H1 (cell line): ENCODE measurements around the gene CEACAM21. TPM values are rescaled to one million over a fixed set of nuclear protein-coding genes. Genes with fewer than 3 reads are reported as not detected.

Experiments used
- CTCF ChIA-PET: fragments of 300-600 bp; sonication (Branson Sonifier 250); formaldehyde crosslinking; loops from one replicate; lab custom pipeline; 2021; ENCODE audit not compliant: partially characterized antibody; lab: Charles Lee
- POLR2A ChIA-PET: fragments of 300-600 bp; sonication (Branson Sonifier 250); formaldehyde crosslinking; loops from one replicate; lab custom pipeline; 2021; ENCODE audit warnings: inconsistent platforms; ENCODE audit not compliant: partially characterized antibody; lab: Charles Lee
- DNase-seq, 2 experiments: peaks; one replicate each; pipeline versions ENCODE4 v3.0.0 to v3.0.0-alpha.2; 2010 to 2022; ENCODE audit warnings: low spot score in 2 of 2, low read depth in 1 of 2, mixed read lengths in 1 of 2
- FAIRE-seq: peaks from 2 replicates; lab custom pipeline; 2011; peaks lifted over from hg19 to GRCh38; lab: Jason Lieb, UNC
- H2AFZ ChIP-seq: 2 replicates; pipeline ENCODE4 v1.8.1; 2012; ENCODE audit warnings: low read length, inconsistent platforms
- H2AK5ac ChIP-seq: 2 replicates; pipeline ENCODE4 v1.6.1; 2013; ENCODE audit warnings: low read depth, low read length
- H2BK120ac ChIP-seq: replicated peaks from 2 replicates; pipeline ENCODE3; 2013; ENCODE audit warnings: low read depth, low read length, inconsistent platforms
- H2BK12ac ChIP-seq: 2 replicates; pipeline ENCODE4 v1.6.1; 2013; ENCODE audit warnings: low read depth, low read length
- H2BK15ac ChIP-seq: 2 replicates; pipeline ENCODE4 v1.6.1; 2013; ENCODE audit warnings: low read length
- H2BK20ac ChIP-seq: 2 replicates; pipeline ENCODE4 v1.6.1; 2013; ENCODE audit warnings: low read length
- H2BK5ac ChIP-seq: 2 replicates; pipeline ENCODE4 v1.6.1; 2013; ENCODE audit warnings: low read depth, low read length
- H3K14ac ChIP-seq: 2 replicates; pipeline ENCODE4 v1.6.1; 2013; ENCODE audit warnings: inconsistent platforms; ENCODE audit not compliant: insufficient read length
- H3K18ac ChIP-seq: 2 replicates; pipeline ENCODE4 v1.6.1; 2013; ENCODE audit warnings: low read length; ENCODE audit errors: extremely low read depth
- H3K23ac ChIP-seq: 2 replicates; pipeline ENCODE4 v1.6.1; 2013; ENCODE audit warnings: inconsistent platforms; ENCODE audit not compliant: insufficient read length
- H3K23me2 ChIP-seq: 2 replicates; pipeline ENCODE4 v1.6.1; 2013; ENCODE audit warnings: low read depth, low read length
- H3K27ac ChIP-seq: 2 replicates; pipeline ENCODE4 v1.6.1; 2011; ENCODE audit warnings: low read depth, low read length, inconsistent platforms
- H3K27me3 ChIP-seq, 4 experiments: replicated peaks in 1 of 4; 1 replicate in 1 of 4; 2 replicates in 3 of 4; pipeline versions ENCODE4 v1.6.1 to v1.8.1; 2011 to 2013; ENCODE audit warnings: low read length in 3 of 4, mild to moderate bottlenecking in 3 of 4, inconsistent platforms in 2 of 4, mixed read lengths in 2 of 4, moderate library complexity in 1 of 4; ENCODE audit not compliant: control insufficient read depth in 3 of 4, insufficient read depth in 3 of 4; ENCODE audit errors: extremely low read depth in 1 of 4
- H3K36me3 ChIP-seq, 4 experiments: 2 replicates each; pipeline versions ENCODE4 v1.6.1 to v1.8.1; 2011 to 2013; ENCODE audit warnings: mild to moderate bottlenecking in 4 of 4, low read length in 3 of 4, moderate library complexity in 2 of 4, control low read depth in 1 of 4, inconsistent platforms in 1 of 4; ENCODE audit not compliant: insufficient read depth in 4 of 4, control insufficient read depth in 2 of 4
- H3K4ac ChIP-seq: replicated peaks from 2 replicates; pipeline ENCODE3; 2013; ENCODE audit warnings: low read length, low read depth, mixed read lengths, inconsistent platforms; ENCODE audit not compliant: insufficient read length
- H3K4me1 ChIP-seq, 4 experiments: replicated peaks in 1 of 4; 1 replicate in 1 of 4; 2 replicates in 3 of 4; pipeline versions ENCODE4 v1.6.1 to v1.8.1; 2011 to 2013; ENCODE audit warnings: low read length in 3 of 4, inconsistent platforms in 2 of 4, mixed read lengths in 1 of 4; ENCODE audit not compliant: insufficient read depth in 4 of 4, control insufficient read depth in 3 of 4
- H3K4me2 ChIP-seq, 2 experiments: 2 replicates each; pipeline versions ENCODE4 v1.6.1 to v1.8.1; 2011 to 2013; ENCODE audit warnings: low read depth in 2 of 2, low read length in 2 of 2, control low read depth in 1 of 2, inconsistent platforms in 1 of 2, mild to moderate bottlenecking in 1 of 2; ENCODE audit not compliant: insufficient read depth in 1 of 2
- H3K4me3 ChIP-seq, 4 experiments: fragments of 200-600, 300-600 bp in 1 of 4; sonication (generic), shearing (Covaris generic), sonication (Bioruptor Twin) in 1 of 4; 2 replicates each; pipeline versions ENCODE4 v1.5.1 to v1.8.1; 2011 to 2016; ENCODE audit warnings: low read length in 4 of 4, low read depth in 3 of 4, control low read depth in 2 of 4, inconsistent platforms in 2 of 4, mild to moderate bottlenecking in 2 of 4, mixed read lengths in 1 of 4, moderate library complexity in 1 of 4; ENCODE audit not compliant: insufficient read depth in 2 of 4; ENCODE audit errors: extremely low read depth in 1 of 4
- H3K56ac ChIP-seq: replicated peaks from 2 replicates; pipeline ENCODE3; 2013; ENCODE audit warnings: low read depth, mild to moderate bottlenecking, mixed read lengths, low read length, inconsistent platforms; ENCODE audit not compliant: insufficient read length
- H3K79me1 ChIP-seq: 2 replicates; pipeline ENCODE4 v1.6.1; 2013; ENCODE audit warnings: low read depth, low read length, control low read depth
- H3K79me2 ChIP-seq, 2 experiments: 2 replicates each; pipeline versions ENCODE4 v1.6.1 to v1.8.1; 2012 to 2013; ENCODE audit warnings: low read length in 2 of 2, mild to moderate bottlenecking in 2 of 2, inconsistent platforms in 1 of 2; ENCODE audit not compliant: insufficient read depth in 2 of 2, control insufficient read depth in 1 of 2
- H3K9ac ChIP-seq, 4 experiments: replicated peaks in 1 of 4; 1 replicate in 1 of 4; 2 replicates in 3 of 4; pipeline versions ENCODE4 v1.6.1 to v1.8.1; 2011 to 2013; ENCODE audit warnings: low read depth in 3 of 4, low read length in 3 of 4, control low read depth in 2 of 4, mild to moderate bottlenecking in 2 of 4, moderate library complexity in 2 of 4, inconsistent platforms in 1 of 4; ENCODE audit errors: extremely low read depth in 1 of 4
- H3K9me3 ChIP-seq, 2 experiments: 2 replicates each; pipeline versions ENCODE4 v1.6.1 to v1.8.1; 2012 to 2013; ENCODE audit warnings: mild to moderate bottlenecking in 2 of 2, moderate library complexity in 2 of 2, control low read depth in 1 of 2, inconsistent platforms in 1 of 2, low read depth in 1 of 2, low read length in 1 of 2, mixed read lengths in 1 of 2; ENCODE audit not compliant: insufficient read depth in 2 of 2
- H4K20me1 ChIP-seq, 2 experiments: replicated peaks in 1 of 2; 2 replicates each; pipeline versions ENCODE3 to v1.8.1; 2011 to 2013; ENCODE audit warnings: inconsistent platforms in 2 of 2, low read length in 2 of 2, mild to moderate bottlenecking in 1 of 2; ENCODE audit not compliant: insufficient read depth in 2 of 2, control insufficient read depth in 1 of 2
- H4K5ac ChIP-seq: 2 replicates; pipeline ENCODE4 v1.6.1; 2013; ENCODE audit warnings: low read length, low read depth, mixed read lengths, inconsistent platforms; ENCODE audit not compliant: insufficient read length
- H4K8ac ChIP-seq: 2 replicates; pipeline ENCODE4 v1.8.0; 2013; ENCODE audit warnings: mild to moderate bottlenecking, moderate library complexity, low read length, inconsistent platforms; ENCODE audit not compliant: insufficient read depth; ENCODE audit errors: extremely low read depth
- H4K91ac ChIP-seq: replicated peaks from 2 replicates; pipeline ENCODE3; 2013; ENCODE audit warnings: low read length, mixed read lengths, inconsistent platforms; ENCODE audit not compliant: insufficient read length
- CBX8 ChIP-seq: fragments of 300-800, 300-1000 bp; sonication (generic); IDR thresholded peaks from 2 replicates; pipeline ENCODE4 v1.7.1; 2016; ENCODE audit warnings: low read depth, low read length, borderline replicate concordance
- JUND ChIP-seq: IDR thresholded peaks from 2 replicates; pipeline ENCODE4 v1.6.1; 2011; ENCODE audit warnings: mild to moderate bottlenecking, improper control_type of control experiment, low read length
- KDM1A ChIP-seq: fragments of 200-600, 300-600 bp; sonication (generic); IDR thresholded peaks from 2 replicates; pipeline ENCODE4 v1.7.1; 2016; ENCODE audit warnings: mild to moderate bottlenecking, low read length, borderline replicate concordance
- KDM5A ChIP-seq: fragments of 200-600 bp; IDR thresholded peaks from 2 replicates; pipeline ENCODE4 v1.7.1; 2012; ENCODE audit warnings: mild to moderate bottlenecking, low read length, inconsistent platforms, mixed read lengths
- NRF1 ChIP-seq: IDR thresholded peaks from 2 replicates; pipeline ENCODE4 v1.6.1; 2011; ENCODE audit warnings: mild to moderate bottlenecking, low read depth, low read length, improper control_type of control experiment
- POLR2A ChIP-seq, 2 experiments: IDR thresholded peaks; 1 replicate in 1 of 2; 2 replicates in 1 of 2; pipeline ENCODE4 v1.6.1; 2011; ENCODE audit warnings: low read depth in 2 of 2, low read length in 2 of 2, mild to moderate bottlenecking in 2 of 2; ENCODE audit errors: control extremely low read depth in 1 of 2
- POU5F1 ChIP-seq: IDR thresholded peaks from 2 replicates; pipeline ENCODE4 v1.6.1; 2011; ENCODE audit warnings: low read depth, mild to moderate bottlenecking, low read length, moderate library complexity
- RNF2 ChIP-seq: fragments of 200-900, 300-1000 bp; sonication (generic); IDR thresholded peaks from 2 replicates; pipeline ENCODE4 v1.7.1; 2016; ENCODE audit warnings: borderline replicate concordance, low read depth, mild to moderate bottlenecking, antibody characterized with exemption, low read length; ENCODE audit not compliant: poor library complexity, severe bottlenecking; ENCODE audit errors: missing control alignments
- SAP30 ChIP-seq: fragments of 300-600 bp; sonication (generic); IDR thresholded peaks from 2 replicates; pipeline ENCODE4 v1.7.1; 2012; ENCODE audit warnings: low read length, moderate library complexity, mild to moderate bottlenecking, inconsistent platforms; ENCODE audit not compliant: insufficient read depth, insufficient replicate concordance
- SIN3A ChIP-seq, 2 experiments: IDR thresholded peaks in 1 of 2; conservative IDR thresholded peaks in 1 of 2; 2 replicates each; pipeline ENCODE4 v1.6.1; 2011 to 2012; ENCODE audit warnings: low read length in 2 of 2, improper control_type of control experiment in 1 of 2, low read depth in 1 of 2, mild to moderate bottlenecking in 1 of 2
- TAF7 ChIP-seq: optimal IDR thresholded peaks from 2 replicates; pipeline ENCODE3; 2011; ENCODE audit warnings: low read depth, mild to moderate bottlenecking, inconsistent platforms, low read length, moderate library complexity, borderline replicate concordance
- TBP ChIP-seq: IDR thresholded peaks from 2 replicates; pipeline ENCODE4 v1.6.1; 2011; ENCODE audit warnings: low read depth, low read length, improper control_type of control experiment
- TEAD4 ChIP-seq: IDR thresholded peaks from 2 replicates; pipeline ENCODE4 v1.6.1; 2012; ENCODE audit warnings: low read depth, low read length, inconsistent platforms, mixed read lengths
- ZNF274 ChIP-seq: IDR thresholded peaks from 2 replicates; pipeline ENCODE4 v1.7.0; 2012; ENCODE audit warnings: low read length, borderline replicate concordance; ENCODE audit errors: extremely low read depth
- WGBS, 2 experiments: shearing (Covaris generic) in 1 of 2; methylation state at CpG; one replicate each; pipeline versions ENCODE4 v1.1.6 to v1.1.7; 2013 to 2015; ENCODE audit warnings: low lambda C conversion rate in 2 of 2, mixed read lengths in 2 of 2, inconsistent platforms in 1 of 2, low coverage in 1 of 2, missing lambda C conversion rate in 1 of 2; ENCODE audit not compliant: insufficient replicate concordance in 2 of 2, insufficient coverage in 1 of 2, insufficient read length in 1 of 2; ENCODE audit errors: extremely low coverage in 1 of 2, missing lambda C conversion rate in 1 of 2; 5-methylcytosine and 5-hydroxymethylcytosine counted together
- polyA plus RNA-seq, 7 experiments: library from polyadenylated mRNA; depleted of rRNA in 3 of 7; stranded (reverse) in 5 of 7; unstranded in 2 of 7; fragments of >200 nt in 5 of 7; fragments of 200-250 nt in 2 of 7; gene quantifications; 1 replicate in 5 of 7; 2 replicates in 1 of 7; 4 replicates in 1 of 7; pipeline versions ENCODE4 v1.2.1 to v1.2.3, GENCODE V29; 2011 to 2013; ENCODE audit warnings: missing spikeins in 2 of 7, mixed read lengths in 2 of 7
- total RNA-seq: library from RNA; stranded (reverse); fragmentation: NEBNext Ultra II Directional; extraction: Animal tissue kit (Norgen Biotek cat#: 25700); gene quantifications from 2 replicates; pipeline ENCODE4 v1.2.1, GENCODE V29; 2021

CEACAM21 gene
- total and polyA plus RNA-seq, 2 of the 8 experiments (the other 6 are each of a cell fraction or from before 2014, with no cell fraction given): not detected

DNA sequence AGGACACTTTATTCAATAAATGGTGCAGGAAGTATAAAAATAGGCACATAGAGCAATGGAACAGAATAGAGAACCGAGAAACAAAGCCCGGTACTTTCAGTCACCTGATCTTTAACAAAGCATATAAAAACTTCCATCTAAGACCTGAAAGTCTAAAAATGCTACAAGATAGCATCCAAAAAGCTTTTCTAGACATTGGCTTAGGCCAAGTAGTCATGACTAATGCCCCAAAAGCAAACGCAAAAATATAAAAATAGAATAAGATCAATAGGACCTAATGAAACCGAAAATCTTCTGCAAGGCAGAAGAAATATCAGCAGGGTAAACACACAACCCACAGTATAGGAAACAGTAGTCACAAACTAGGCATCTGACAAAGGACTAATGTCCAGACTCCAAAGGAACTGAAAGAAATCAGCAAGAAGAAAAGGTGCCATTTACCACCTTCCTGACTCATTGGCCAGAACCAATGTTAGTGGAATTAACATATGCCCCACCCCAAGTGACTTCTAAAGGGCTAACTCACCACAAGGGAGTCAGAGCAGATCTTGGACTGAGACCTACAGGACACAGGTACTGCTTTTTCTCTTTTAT lies 40.8 kb upstream of the CEACAM21 start:
- FAIRE-seq (no peak), DNase-seq (no peak)
- no peak overlapping the region for H2BK15ac ChIP-seq
- no peak overlapping the region for H2AFZ ChIP-seq
- H3K27ac ChIP-seq: no peak overlapping the region
- H2BK5ac ChIP-seq: no peak overlapping the region
- no peak overlapping the region for H2BK120ac ChIP-seq
- no peak overlapping the region for H4K91ac ChIP-seq
- no peak overlapping the region for H3K56ac ChIP-seq
- no peaks in the 10 kb centered on the region for H3K79me1 ChIP-seq
- no peak overlapping the region for H2AK5ac ChIP-seq
- H4K5ac ChIP-seq: no peak overlapping the region
- no peak overlapping the region for H4K8ac ChIP-seq
- no peak overlapping the region for H2BK12ac ChIP-seq
- no peak overlapping the region for H3K4me3 ChIP-seq
- H2BK20ac ChIP-seq: no peak overlapping the region
- whole genome bisulfite sequencing, 2 experiments: 81% methylated on average over 4 of the region's 4 CpGs; no CpG with 5 or more reads in 1 of the 2 experiments
- no peaks in the 10 kb centered on the region for H3K4me1 ChIP-seq
- no peak overlapping the region for H3K4me2 ChIP-seq
- ChIA-PET CTCF (interaction anchor here (1.6 to 1.9 kb wide), 3 partner anchors 29 to 87 kb away, joined by 4 to 8 read pairs (median 5); no protein-coding TSS in a partner anchor), POLR2A (no interaction called here)
- H3K18ac ChIP-seq: no peak overlapping the region
- no peaks in the 10 kb centered on the region for H3K36me3 ChIP-seq
- no peaks in the 10 kb centered on the region; the same call in 1 of the 2 replicates for H3K23me2 ChIP-seq
- H3K23ac ChIP-seq: no peak overlapping the region
- no peak overlapping the region for H3K4ac ChIP-seq
- no peak overlapping the region for H3K14ac ChIP-seq
- H3K9ac ChIP-seq: no peak overlapping the region
- H3K27me3 ChIP-seq: no peaks in the 10 kb centered on the region
- no peaks in the 10 kb centered on the region for H3K79me2 ChIP-seq
- peaks cover 18 to 43% of the 10 kb centered on the region in 2 experiments; a peak in 3 of 4 replicates for H3K9me3 ChIP-seq
- H4K20me1 ChIP-seq: no peaks in the 10 kb centered on the region
- TF ChIP-seq TAF7: no peak
- no peak for TF ChIP-seq SAP30
- TF ChIP-seq SIN3A (conservative IDR thresholded peaks at IDR 0.05 in 1 of 2, IDR thresholded peaks at IDR 0.05 in 1 of 2; ENCODE audit: low read depth in 1 of 2, low read length in 2 of 2): no peak
- no peak for TF ChIP-seq TBP
- no peak for TF ChIP-seq KDM5A
- TF ChIP-seq RNF2: no peak
- no peak for TF ChIP-seq TEAD4
- no peak for TF ChIP-seq NRF1
- TF ChIP-seq ZNF274: no peak
- TF ChIP-seq KDM1A: no peak
- no peak for TF ChIP-seq CBX8
- no peak for TF ChIP-seq POU5F1
- TF ChIP-seq POLR2A (IDR thresholded peaks at IDR 0.05; ENCODE audit: control extremely low read depth in 1 of 2, low read depth in 2 of 2, low read length in 2 of 2): no peak
- no peak for TF ChIP-seq JUND
